GM18519 (cell line): Measurements from ENCODE around the gene PDE11A.

Source experiments
- ATAC-seq: cut with Tn5 transposase; IDR thresholded peaks from one replicate; pipeline ENCODE4 v1.9.1; 2021; ENCODE audit warnings: mild to moderate bottlenecking, moderate library complexity; ENCODE audit not compliant: unreplicated experiment, low FRiP score

Gene PDE11A

GRCh38 chr2:177733322-177733855, 339.2 kb downstream of the PDE11A start:
- no peak for ATAC-seq

- ATAC-seq: no peak
These were observed 341.2 kb downstream of the PDE11A start for GRCh38 chr2:177731384-177731783.

GRCh38 chr2:177730792-177731191, 341.8 kb downstream of the PDE11A start:
- ATAC-seq: no peak

GRCh38 chr2:177730363-177730762, 342.2 kb downstream of the PDE11A start:
- no peak for ATAC-seq

- ATAC-seq: no peak
These were observed 343.7 kb downstream of the PDE11A start for GRCh38 chr2:177728920-177729319.

GRCh38 chr2:177728399-177728765, 344.2 kb downstream of the PDE11A start:
- ATAC-seq: no peak

GRCh38 chr2:177727577-177728398, 344.8 kb downstream of the PDE11A start:
- ATAC-seq: no peak

GRCh38 chr2:177726931-177727348, 345.6 kb downstream of the PDE11A start:
- ATAC-seq: no peak

- no peak for ATAC-seq
These were observed 347.9 kb downstream of the PDE11A start for GRCh38 chr2:177724398-177725287.

- no peak for ATAC-seq
These were observed 349.3 kb downstream of the PDE11A start for GRCh38 chr2:177723235-177723634.

- ATAC-seq: no peak
These were observed 350.6 kb downstream of the PDE11A start for GRCh38 chr2:177721818-177722567.

GRCh38 chr2:177721087-177721486, 351.5 kb downstream of the PDE11A start:
- no peak for ATAC-seq

GRCh38 chr2:177717831-177718618, 354.6 kb downstream of the PDE11A start:
- ATAC-seq: no peak

GRCh38 chr2:177716484-177716883, 356.1 kb downstream of the PDE11A start:
- ATAC-seq: no peak

- no peak for ATAC-seq
These were observed 356.8 kb downstream of the PDE11A start for GRCh38 chr2:177715771-177716170.

GRCh38 chr2:177714704-177715103, 357.9 kb downstream of the PDE11A start:
- ATAC-seq: no peak

- ATAC-seq: no peak
These were observed 360.1 kb downstream of the PDE11A start for GRCh38 chr2:177712462-177712861.

- ATAC-seq: no peak
These were observed 360.9 kb downstream of the PDE11A start for GRCh38 chr2:177711483-177712265.

- no peak for ATAC-seq
These were observed 361.7 kb downstream of the PDE11A start for GRCh38 chr2:177710889-177711288.
